NCI-H69 (cell line): ENCODE data around the gene ZNF609.
"Not testable (repeated sequence)": the region's sequence is repeated elsewhere in the genome, so short reads cannot be mapped to it uniquely, and the experiment has no call there.

Experiments used
- DNase-seq: peaks from one replicate; lab custom pipeline; 2025; lab: John Stamatoyannopoulos, UW

ZNF609 gene

GRCh38 chr15:64459066-64459781 lies 1.2 kb upstream of the ZNF609 start:
- DNase-seq, result no peak

- DNase-seq, result peak; percentile 93
Measured at GRCh38 chr15:64460724-64461720, 644 bp downstream of the ZNF609 start.

- peak; percentile 91 for DNase-seq
Measured at GRCh38 chr15:64461721-64462162, 1.4 kb downstream of the ZNF609 start.

- no peak for DNase-seq
Measured at GRCh38 chr15:64462492-64462891, 2.1 kb downstream of the ZNF609 start.

- DNase-seq, result peak; percentile 78
Measured at GRCh38 chr15:64464276-64465005, 4.1 kb downstream of the ZNF609 start.

GRCh38 chr15:64466408-64467141 lies 6.2 kb downstream of the ZNF609 start:
- peak; percentile 81 for DNase-seq

- no peak for DNase-seq
Measured at GRCh38 chr15:64472161-64472560, 11.8 kb downstream of the ZNF609 start.

GRCh38 chr15:64474846-64475245 lies 14.5 kb downstream of the ZNF609 start:
- no peak for DNase-seq

GRCh38 chr15:64476550-64476949 lies 16.2 kb downstream of the ZNF609 start:
- peak; percentile 57 for DNase-seq

GRCh38 chr15:64478863-64479262 lies 18.5 kb downstream of the ZNF609 start:
- no peak for DNase-seq

GRCh38 chr15:64480891-64481290 lies 20.5 kb downstream of the ZNF609 start:
- DNase-seq, result no peak

GRCh38 chr15:64483749-64484148 lies 23.4 kb downstream of the ZNF609 start:
- no peak for DNase-seq

- DNase-seq, result no peak
Measured at GRCh38 chr15:64485796-64486195, 25.4 kb downstream of the ZNF609 start.

GRCh38 chr15:64490598-64491259 lies 30.4 kb downstream of the ZNF609 start:
- DNase-seq, result no peak

GRCh38 chr15:64493641-64494040 lies 33.3 kb downstream of the ZNF609 start:
- DNase-seq, result no peak

- DNase-seq, result not testable (repeated sequence)
Measured at GRCh38 chr15:64495968-64496367, 35.6 kb downstream of the ZNF609 start.

GRCh38 chr15:64500695-64501395 lies 40.5 kb downstream of the ZNF609 start:
- DNase-seq, result no peak

- DNase-seq, result peak; percentile 27
Measured at GRCh38 chr15:64501396-64501715, 41.0 kb downstream of the ZNF609 start.

GRCh38 chr15:64502151-64502550 lies 41.8 kb downstream of the ZNF609 start:
- DNase-seq, result no peak

- no peak for DNase-seq
Measured at GRCh38 chr15:64502551-64502950, 42.2 kb downstream of the ZNF609 start.
